Stimulated activated memory B cell treated with anti-CD40 and anti-IgM and Interleukin-4, amounts not matched to agents 10 μg/mL and 1 μg/mL and 100 μg/mL, for 72 hours (primary cell): Measurements from ENCODE around the gene NAA60.

Experiments used
- ATAC-seq: fragments of 150-1000 bp; cut with Tn5 transposase; 2 replicates; pipeline ENCODE4 v1.10.0; 2021
- H3K27ac Mint-ChIP-seq: one replicate; pipeline ENCODE4 v1.8.0; 2022; ENCODE audit warnings: mild to moderate bottlenecking, mixed read lengths
- H3K27me3 Mint-ChIP-seq: one replicate; pipeline ENCODE4 v1.8.0; 2022; ENCODE audit warnings: mixed read lengths
- H3K36me3 Mint-ChIP-seq: one replicate; pipeline ENCODE4 v1.8.0; 2022; ENCODE audit warnings: mixed read lengths
- H3K4me1 Mint-ChIP-seq: one replicate; pipeline ENCODE4 v1.8.0; 2022; ENCODE audit warnings: mixed read lengths
- H3K4me3 Mint-ChIP-seq: one replicate; pipeline ENCODE4 v1.8.0; 2022; ENCODE audit warnings: mild to moderate bottlenecking, moderate library complexity, mixed read lengths
- H3K9me3 Mint-ChIP-seq: one replicate; pipeline ENCODE4 v1.8.0; 2022; ENCODE audit warnings: mixed read lengths

Gene NAA60

GRCh38 chr16:3528406-3528805, 84.9 kb downstream of the NAA60 start:
- no peak for ATAC-seq
- no peak overlapping the region for H3K4me3 Mint-ChIP-seq
- no peaks in the 10 kb centered on the region for H3K9me3 Mint-ChIP-seq
- H3K36me3 Mint-ChIP-seq: peaks cover 24% of the 10 kb centered on the region
- no peaks in the 10 kb centered on the region for H3K27me3 Mint-ChIP-seq
- peaks cover 13% of the 10 kb centered on the region for H3K4me1 Mint-ChIP-seq
- H3K27ac Mint-ChIP-seq: peak overlapping the region; percentile 13

GRCh38 chr16:3529175-3529574, 85.7 kb downstream of the NAA60 start:
- H3K27me3 Mint-ChIP-seq: no peaks in the 10 kb centered on the region
- H3K4me3 Mint-ChIP-seq: no peak overlapping the region

GRCh38 chr16:3530371-3530914, 87.0 kb downstream of the NAA60 start:
- Mint-ChIP-seq H3K36me3 (peaks cover 31% of the 10 kb centered on the region), H3K27me3 (no peaks in the 10 kb centered on the region), H3K27ac (no peak overlapping the region), H3K4me1 (peaks cover 30% of the 10 kb centered on the region), H3K4me3 (no peak overlapping the region), H3K9me3 (no peaks in the 10 kb centered on the region)
- ATAC-seq: no peak

More at GRCh38 chr16:3529175-3529574, 85.7 kb downstream of the NAA60 start:
- H3K9me3 Mint-ChIP-seq: no peaks in the 10 kb centered on the region
- ATAC-seq: no peak
- H3K4me1 Mint-ChIP-seq: peaks cover 17% of the 10 kb centered on the region
- H3K27ac Mint-ChIP-seq: no peak overlapping the region
- H3K36me3 Mint-ChIP-seq: peaks cover 24% of the 10 kb centered on the region

GRCh38 chr16:3532741-3533140, 89.3 kb downstream of the NAA60 start:
- H3K36me3 Mint-ChIP-seq: peaks cover 36% of the 10 kb centered on the region
- H3K9me3 Mint-ChIP-seq: no peaks in the 10 kb centered on the region
- H3K27ac Mint-ChIP-seq: no peak overlapping the region

GRCh38 chr16:3534126-3534525, 90.6 kb downstream of the NAA60 start:
- Mint-ChIP-seq H3K27ac (peak overlapping the region; percentile 33), H3K4me1 (peaks cover 24% of the 10 kb centered on the region), H3K36me3 (peaks cover 29% of the 10 kb centered on the region), H3K9me3 (no peaks in the 10 kb centered on the region), H3K4me3 (no peak overlapping the region), H3K27me3 (no peaks in the 10 kb centered on the region)
- no peak for ATAC-seq

More at GRCh38 chr16:3532741-3533140, 89.3 kb downstream of the NAA60 start:
- Mint-ChIP-seq H3K4me1 (peaks cover 31% of the 10 kb centered on the region), H3K27me3 (no peaks in the 10 kb centered on the region), H3K4me3 (no peak overlapping the region)
- no peak for ATAC-seq

- no peaks in the 10 kb centered on the region for H3K9me3 Mint-ChIP-seq
- H3K27me3 Mint-ChIP-seq: no peaks in the 10 kb centered on the region
- peaks cover 33% of the 10 kb centered on the region for H3K36me3 Mint-ChIP-seq
- ATAC-seq: no peak
- no peak overlapping the region for H3K4me3 Mint-ChIP-seq
- H3K4me1 Mint-ChIP-seq: peaks cover 24% of the 10 kb centered on the region
- peak overlapping the region; percentile 33 for H3K27ac Mint-ChIP-seq
Observed at GRCh38 chr16:3536271-3536731, 92.8 kb downstream of the NAA60 start.
